GM19035 (cell line): ENCODE results near the gene NAALADL1.
A peak's percentile ranks its signal among the peaks of the same experiment; 100 is the strongest.
"Not testable (repeated sequence)": the region's sequence is repeated elsewhere in the genome, so short reads cannot be mapped to it uniquely, and the experiment has no call there.

Experiments
- ATAC-seq: cut with Tn5 transposase; IDR thresholded peaks from one replicate; pipeline ENCODE4 v1.9.1; 2021; ENCODE audit not compliant: unreplicated experiment

The NAALADL1 gene

DNA sequence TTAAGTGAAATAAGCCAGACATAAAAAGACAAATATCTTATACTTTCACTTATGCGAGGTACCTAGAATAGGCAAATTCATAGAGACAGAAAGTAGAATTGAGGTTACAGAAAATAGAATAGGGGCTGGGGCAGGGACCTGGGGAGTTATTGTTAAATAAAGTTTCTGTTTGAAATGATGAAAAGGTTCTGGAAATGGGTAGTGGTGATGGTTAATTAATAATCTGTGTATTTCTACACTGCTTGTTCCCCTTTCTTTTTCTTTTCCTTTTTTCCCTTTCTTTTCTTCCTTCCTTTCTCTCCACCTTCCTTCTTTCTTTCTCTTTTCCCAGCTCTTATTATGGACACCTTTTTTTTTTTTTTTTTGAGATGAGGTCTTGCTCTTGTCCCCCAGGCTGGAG lies 2.8 kb downstream of the NAALADL1 start:
- ATAC-seq = no peak

DNA sequence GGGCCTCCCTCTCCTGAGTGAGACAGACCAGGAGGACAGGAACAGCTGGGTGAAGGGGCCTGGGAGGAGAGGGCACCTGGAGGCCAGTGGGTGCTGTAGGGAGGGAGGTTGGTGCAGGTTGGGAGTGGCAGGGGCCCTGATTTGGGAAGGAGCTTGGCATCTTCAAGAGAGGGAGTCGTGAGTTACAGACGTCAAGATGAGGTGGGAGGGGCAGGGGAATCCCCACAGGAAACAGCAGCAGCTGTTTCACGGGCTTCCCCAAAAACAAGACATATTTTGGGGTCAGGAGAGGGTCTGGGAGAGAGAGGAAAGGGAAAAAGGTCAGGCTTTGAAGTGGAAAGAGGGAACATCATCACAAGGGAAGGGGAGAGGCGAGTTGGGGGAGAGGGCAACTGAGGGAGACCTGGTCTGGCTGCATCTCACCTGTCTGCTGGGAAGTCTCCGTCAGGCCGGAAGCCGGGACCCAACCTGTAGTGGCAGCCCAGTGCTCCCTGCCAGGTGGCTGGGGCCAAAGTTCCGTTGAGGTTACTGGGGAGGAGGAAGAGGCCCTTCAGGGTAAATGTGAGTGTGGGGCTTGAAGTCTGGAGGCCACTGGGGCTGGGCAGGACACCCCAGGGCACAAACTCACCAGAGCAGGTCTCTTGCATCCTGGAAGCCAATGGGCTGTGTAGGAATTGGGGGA lies 4.4 kb downstream of the NAALADL1 start:
- no peak for ATAC-seq

DNA sequence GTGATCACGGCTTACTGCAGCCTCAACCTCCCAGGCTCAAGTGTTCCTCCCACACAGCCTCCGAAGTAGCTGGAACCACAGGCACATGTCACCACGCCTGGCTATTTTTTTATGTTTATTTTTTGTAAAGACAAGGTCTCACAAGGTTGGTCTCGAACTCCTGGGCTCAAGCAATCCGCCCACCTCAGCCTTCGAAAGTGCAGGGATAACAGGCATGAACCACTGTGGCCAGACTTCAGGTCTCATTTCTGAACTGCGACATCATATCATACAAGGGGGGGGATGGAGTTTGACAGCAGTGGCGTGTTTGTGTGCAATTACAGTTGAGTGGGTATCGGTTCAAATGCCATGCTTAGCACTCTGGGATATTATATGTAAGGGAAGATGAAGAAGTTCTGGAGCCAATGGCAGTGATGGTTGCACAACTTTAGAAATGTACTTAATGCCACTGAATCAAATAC lies 6.9 kb downstream of the NAALADL1 start:
- no peak for ATAC-seq

DNA sequence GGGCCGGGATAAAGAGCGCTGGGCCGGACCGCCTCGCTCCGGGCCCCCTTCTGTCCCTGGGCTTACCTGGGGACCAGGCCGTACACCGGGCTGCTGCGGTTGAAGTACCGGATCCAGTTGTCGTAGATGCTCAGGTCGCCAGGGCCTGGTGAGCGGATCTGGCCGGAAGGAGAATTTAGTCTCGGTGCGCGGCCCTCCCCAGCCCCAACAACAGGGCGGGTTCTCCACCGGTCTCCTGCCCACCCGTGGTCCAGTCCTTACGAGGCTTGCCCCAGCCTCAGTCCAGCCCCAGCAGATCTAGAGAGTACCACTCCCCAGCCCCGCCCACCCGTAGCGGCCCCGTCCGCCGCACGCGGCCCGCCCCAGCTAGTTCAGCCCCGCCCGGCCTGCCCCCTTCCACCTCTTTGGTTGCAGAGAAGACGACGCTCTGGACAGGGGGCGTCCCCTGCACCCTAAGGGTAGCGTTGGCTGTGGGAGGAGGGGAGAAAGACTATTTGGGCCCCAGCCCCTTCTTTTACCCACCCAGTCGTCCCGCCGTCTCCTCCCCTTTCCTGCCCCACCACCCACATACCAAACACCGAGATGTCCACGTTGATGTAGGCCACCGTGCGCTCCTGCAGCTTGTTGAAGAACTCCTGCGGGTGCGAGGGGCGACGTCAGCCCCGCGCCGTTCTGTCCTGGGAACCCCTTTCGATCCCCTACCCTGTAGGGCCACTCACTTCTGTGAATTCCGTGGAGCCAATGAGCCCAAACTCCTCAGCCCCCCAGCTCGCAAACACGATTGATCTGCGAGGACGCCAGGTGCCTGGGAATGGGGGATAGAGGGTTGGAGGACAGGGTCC lies 10.6 kb downstream of the NAALADL1 start:
- no peak for ATAC-seq

DNA sequence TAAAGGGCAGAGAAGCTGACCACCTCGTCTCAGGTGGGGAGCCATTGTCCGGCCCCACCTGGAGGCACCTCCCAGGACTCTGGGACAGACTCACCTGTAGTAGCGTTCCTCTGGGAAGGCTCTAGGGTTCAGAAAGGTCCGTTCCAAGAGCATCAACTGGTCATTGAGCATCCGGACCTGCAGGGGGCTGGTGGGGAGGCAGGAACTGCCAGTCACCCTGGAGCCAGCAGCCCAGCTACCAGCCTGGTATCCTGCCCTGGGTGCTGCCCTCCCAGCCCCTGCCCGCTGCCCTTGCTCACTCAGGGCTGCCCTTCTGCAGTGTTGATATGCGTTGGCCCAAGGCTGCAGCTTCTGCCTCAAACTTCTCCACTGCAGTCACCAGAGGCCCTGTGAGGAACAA lies 12.6 kb downstream of the NAALADL1 start:
- no peak for ATAC-seq

DNA sequence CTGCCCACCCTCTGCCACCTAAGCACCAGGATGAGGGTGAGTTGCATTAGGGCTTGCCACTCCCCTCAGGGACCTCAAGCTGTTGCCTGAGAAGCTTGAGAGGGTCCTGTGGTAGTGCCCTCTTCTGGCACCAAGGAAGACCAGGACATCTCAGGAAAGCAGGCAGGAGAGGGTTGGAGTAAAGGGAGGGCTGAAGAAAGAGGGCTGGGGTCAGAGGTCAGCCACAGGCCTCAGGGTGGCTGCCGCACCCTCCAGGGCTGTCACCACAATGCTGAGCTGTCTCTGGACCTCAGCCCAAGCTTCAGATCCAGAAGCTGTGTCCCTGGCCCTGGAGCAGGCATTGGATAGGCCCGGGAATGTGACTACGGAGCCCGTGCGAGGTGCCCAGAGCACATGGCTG lies 13.3 kb downstream of the NAALADL1 start:
- ATAC-seq = no peak

DNA sequence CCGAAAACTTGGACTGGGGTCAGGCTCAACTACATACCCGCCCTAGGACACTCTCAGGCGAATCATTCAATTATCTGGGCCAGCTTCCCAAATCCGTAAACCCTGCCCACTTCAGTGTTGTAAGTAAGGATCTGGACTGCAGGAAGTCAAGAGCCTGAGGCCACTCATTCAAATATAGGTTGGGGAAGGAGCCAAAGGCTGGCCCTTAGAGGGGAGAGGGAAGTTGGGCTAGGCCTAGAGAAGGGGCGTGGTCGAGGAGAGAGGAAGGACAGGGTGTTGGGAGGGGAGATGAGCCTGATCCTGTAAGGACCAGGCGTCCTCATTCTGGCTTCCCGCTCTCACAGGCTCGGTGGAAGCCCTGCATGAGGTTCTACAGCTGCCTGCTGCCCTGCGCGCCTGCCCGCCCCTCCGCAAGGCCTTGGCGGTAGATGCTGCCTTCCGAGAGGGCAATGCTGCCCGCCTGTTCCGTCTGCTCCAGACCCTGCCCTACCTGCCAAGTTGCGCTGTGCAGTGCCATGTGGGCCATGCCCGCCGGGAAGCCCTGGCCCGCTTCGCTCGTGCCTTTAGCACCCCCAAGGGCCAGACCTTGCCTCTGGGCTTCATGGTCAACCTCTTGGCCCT lies 14.4 kb downstream of the NAALADL1 start:
- ATAC-seq = no peak

DNA sequence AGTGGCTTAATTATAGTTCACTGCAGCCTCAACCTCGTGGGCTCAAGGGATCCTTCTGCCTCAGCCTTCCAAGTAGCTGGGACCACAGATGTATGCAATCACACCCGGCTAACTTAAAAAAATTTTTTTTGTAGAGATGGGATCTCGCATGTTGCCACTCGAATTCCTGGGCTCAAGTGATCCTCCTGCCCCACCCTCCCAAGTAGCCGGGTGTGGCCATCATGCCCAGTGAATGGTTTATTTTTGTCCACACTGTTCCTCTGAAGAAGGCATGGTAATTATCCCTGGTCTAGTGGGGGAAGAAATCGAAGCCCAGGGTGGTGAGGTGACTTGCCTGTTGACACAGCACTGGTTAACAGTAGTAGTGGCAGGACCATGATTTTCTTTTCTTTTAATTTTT lies 15.5 kb downstream of the NAALADL1 start:
- no peak for ATAC-seq

DNA sequence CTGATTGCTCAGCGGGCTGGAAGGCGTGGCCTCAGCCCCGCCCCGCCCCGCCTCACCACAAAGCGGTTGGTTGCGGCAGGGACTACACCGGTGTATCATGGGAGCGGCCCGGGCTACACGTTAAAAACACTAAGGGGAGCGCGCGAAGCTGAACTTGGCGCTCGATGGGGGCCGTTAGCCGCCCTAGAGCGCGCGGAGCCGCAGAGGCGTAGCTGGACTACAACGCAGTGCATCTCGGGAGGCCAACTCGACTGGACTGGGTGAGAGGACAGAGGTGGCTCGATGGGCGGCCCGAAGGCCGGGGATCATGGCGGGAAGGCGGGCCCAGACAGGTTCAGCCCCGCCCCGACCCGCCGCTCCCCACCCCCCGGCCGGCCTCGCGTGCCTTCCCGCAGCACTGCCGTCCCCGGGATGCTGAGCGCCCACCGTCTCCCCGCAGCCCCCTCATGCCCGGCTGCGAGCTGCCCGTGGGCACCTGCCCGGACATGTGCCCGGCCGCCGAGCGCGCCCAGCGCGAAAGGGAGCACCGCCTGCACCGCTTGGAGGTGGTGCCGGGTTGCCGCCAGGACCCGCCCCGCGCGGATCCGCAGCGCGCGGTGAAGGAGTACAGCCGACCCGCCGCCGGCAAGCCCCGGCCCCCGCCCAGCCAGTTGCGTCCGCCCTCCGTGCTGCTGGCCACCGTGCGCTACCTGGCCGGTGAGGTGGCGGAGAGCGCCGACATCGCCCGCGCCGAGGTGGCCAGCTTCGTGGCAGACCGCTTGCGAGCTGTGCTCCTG lies 17.3 kb downstream of the NAALADL1 start, which contains the start of gene SAC3D1:
Gene SAC3D1 (plus strand): TSS at position 364 of the 776 bp plus-strand sequence. CDS start 83 bp downstream, at position 447.
- ATAC-seq = peak; percentile 87

DNA sequence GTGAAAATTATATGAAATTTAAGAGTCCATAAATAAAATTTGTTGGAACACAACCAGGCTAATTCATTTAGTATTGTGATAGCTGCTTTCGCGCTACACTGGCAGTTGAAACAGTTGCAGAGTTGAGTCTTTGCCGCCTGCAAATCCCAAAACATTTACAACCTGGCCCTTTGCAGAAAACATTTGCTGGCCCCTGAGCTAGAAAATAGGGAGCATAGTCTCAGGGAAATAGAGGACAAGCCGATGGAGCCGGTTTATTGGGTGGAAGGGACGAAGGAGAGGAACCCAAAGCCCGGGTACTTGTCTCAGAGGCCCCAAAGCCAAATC lies 17.9 kb downstream of the NAALADL1 start:
- no peak for ATAC-seq

DNA sequence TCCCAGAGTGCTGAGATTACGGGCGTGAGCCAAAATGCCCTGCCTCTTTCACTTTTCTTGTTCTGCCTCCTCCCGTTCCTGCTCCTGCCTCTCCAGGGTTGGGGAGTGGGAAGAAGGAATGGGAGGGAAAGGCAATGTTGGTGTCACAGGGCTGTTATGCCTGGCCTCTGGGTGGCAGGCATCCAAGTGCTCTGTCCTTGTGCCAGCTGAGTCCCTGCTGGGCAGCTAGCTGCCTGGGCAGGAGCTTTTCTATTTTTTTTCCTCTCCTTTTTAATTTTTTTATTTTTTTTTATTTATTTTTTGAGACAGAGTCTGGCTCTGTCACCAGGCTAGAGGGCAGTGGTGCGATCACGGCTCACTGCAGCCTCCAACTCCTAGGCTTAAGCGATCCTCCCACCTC lies 21.4 kb downstream of the NAALADL1 start:
- no peak for ATAC-seq

DNA sequence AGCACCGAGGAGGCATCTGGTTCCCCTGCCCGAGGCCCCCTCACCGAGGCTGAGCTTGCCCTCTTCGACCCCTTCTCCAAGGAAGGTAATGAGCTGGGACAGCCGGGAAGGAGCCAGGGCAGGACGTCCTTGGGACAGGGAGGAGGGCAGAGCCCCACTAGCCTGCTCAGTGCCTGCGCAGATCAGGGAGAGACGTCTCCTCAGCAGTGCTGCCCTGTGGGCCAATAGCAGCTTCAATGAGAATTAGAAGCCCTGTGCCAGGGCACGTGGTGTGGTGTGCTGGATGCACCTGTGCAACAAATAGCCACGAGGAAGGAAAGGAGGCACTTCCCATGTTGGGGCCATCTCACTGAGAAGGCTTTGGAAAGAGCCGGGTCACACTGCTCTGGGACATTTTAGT lies 22.8 kb downstream of the NAALADL1 start:
- ATAC-seq = no peak

DNA sequence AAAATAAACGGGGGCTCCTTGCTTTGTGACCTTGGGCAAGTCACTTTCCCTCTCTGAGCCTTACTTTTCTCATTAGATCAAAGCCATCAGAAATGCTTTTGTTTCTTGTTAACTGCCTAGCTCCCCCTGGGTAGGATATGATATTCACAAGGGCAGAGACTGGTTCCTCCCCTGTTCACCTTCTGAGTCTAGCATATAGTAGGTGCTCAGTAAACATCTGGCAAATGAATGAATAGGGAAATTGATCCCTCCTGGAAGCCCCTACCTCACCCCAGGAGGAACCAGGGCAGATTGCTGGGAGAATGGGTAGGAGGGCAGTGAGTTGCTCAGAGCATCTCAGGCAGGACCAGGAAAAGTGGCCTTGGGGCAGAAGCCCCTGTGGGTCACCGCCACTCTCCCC lies 23.9 kb downstream of the NAALADL1 start:
- ATAC-seq = no peak

DNA sequence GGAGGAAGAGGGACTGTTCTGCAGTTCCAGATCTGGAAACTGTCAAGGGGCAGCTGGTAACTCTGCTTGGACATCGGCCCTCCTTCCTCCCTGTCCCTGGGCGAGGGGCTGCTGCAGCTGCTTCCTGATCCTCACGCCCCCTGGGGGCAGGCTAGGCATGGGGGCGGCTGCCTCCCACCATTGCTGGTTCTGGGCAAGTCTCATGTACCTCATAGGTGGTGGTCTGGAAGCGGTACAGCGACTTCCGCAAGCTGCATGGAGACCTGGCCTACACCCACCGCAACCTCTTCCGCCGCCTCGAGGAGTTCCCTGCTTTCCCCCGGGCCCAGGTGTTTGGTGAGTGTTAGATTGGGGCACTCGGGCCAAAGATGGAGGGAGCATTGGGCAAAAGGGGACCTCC lies 26.1 kb downstream of the NAALADL1 start:
- no peak for ATAC-seq

DNA sequence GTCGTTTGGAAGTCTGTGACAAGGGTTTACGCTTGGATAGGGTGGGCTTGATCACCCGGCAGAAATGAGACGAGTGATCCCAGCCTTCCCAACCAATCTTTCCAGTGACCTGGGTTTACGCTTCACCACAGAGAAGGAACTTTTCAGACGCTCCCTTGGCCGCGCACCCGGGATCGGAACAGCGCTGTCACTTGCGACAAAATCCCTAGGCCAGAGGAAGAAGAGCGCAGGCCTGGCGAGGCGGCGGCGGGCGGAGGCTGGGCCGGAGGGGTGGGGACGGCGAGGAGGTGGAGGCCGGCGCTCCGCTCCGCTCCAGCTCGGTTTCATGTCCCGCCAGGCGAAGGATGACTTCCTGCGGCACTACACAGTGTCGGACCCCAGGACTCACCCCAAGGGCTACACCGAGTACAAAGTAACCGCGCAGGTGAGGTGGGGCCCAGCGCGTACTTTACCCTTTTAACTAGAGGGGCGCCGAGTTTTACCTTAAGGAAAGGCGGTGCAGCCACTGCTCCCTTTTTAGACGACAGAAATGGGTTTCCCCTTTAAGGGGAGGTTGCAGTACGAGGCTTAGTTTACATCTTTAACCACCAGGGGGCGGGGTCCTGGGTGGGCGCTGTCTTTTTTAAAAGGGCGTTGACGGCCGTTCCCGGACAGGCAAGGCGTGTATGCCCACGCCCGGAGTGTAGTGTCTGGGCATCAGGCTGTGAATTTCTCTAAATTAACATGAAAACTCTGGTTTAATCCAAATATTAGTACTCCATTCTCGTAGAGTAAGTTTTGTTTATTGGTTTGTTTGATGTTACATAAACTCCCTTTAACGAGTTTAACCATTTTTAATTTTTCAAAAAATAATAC lies 30.9 kb downstream of the NAALADL1 start, which contains the start of gene SNX15:
Gene SNX15 (plus strand): TSS at position 227 of the 855 bp plus-strand sequence. CDS start 99 bp downstream, at position 326.
- peak; percentile 91 for ATAC-seq

DNA sequence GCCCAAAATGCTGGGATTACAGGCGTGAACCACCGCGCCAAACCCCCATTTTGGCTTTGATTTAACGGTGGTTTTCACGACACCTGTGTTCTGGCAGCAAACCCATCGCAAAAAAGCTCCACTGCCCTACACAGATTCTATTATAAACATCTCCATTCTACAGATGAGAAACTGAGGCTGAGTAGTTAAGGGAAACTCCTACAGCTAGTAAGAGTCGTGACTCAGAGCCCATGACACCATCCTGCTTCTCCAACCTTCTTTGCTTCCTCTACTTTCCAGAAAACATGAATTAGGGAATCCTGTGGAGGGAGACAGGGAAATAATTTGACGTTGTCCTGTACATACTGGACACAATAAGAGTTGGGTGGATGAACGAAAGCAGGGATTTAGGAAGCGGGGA lies 31.5 kb downstream of the NAALADL1 start:
- ATAC-seq = no peak

DNA sequence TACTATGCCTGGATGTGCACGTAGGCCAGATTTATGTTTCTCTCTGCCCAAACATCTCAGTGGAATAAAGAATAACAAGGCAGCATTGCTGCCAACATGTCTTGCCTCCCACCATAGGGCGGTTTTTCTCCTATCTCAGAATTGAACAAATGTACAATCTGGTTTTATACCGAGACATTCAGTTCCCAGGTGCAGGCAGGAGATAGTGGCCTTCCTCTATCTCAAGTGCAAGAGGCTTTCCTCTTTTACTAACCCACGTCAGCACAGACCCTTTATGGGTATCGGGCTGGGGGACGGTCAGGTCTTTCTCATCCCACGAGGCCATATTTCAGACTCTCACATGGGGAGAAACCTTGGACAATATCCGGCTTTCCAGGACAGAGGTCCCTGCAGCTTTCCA lies 34.9 kb downstream of the NAALADL1 start:
- not testable (repeated sequence) for ATAC-seq

DNA sequence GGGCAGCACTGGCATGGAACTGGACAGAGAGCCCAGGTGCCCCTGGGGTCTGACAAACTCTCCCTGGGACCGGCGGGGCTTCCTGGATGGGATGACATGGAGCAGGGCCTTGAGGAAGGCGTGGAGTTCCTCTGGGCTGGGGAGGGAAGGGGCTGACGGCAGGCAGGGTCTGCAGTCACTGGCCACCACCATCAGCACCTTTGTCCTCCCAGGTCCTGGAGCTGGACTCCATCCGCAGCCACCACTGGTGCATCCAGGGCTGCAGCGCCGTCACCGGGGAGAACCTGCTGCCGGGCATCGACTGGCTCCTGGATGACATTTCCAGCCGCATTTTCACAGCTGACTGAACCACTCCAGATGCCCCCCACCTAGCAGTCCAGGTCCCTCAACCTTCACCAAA lies 36.8 kb downstream of the NAALADL1 start:
- no peak for ATAC-seq

DNA sequence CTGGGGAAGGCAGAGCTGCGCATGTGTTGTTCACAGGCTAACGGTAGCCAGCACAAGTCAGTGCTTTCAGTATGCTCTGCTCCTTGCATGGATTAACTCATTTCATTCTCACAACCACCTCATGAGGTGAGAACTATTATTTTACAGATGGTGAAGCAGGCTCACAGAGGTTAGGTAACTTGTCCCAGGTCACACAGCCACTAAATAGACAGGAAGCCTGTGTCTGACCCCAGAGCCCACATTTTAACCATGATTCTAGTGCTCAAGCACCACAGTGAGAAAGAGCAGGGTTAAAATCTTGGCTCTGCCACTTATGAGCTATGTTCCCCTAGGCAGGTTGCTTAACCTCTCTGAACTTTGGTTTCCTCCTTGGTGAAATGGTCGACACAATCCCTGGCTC lies 37.4 kb downstream of the NAALADL1 start:
- ATAC-seq = no peak

DNA sequence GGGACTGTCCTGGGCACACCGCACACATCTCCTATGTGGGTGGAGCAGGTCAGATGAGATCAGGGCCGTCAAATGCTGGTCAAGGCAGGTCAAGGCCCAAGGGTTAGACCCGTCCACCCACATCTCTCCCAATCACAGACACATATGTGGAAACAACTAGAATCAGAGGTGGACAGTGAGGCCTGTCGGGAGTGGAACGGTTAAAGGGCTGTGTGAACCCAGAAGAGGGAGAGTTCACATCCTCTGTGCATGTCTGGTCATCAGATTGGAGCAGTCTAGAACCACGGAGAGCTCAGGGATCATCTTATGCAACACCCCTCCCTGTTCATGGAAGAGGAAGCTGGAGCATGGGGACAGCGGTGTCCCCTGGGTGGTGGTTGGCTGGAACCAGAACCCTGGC lies 38.5 kb downstream of the NAALADL1 start:
- no peak for ATAC-seq
